Measurements from ENCODE around the gene NDUFA12. TPM values are rescaled to one million over a fixed set of nuclear protein-coding genes. Genes with fewer than 3 reads are reported as not detected.

Gene NDUFA12
- total RNA-seq, 1 experiment from 2014 or later = 79.7 TPM

DNA sequence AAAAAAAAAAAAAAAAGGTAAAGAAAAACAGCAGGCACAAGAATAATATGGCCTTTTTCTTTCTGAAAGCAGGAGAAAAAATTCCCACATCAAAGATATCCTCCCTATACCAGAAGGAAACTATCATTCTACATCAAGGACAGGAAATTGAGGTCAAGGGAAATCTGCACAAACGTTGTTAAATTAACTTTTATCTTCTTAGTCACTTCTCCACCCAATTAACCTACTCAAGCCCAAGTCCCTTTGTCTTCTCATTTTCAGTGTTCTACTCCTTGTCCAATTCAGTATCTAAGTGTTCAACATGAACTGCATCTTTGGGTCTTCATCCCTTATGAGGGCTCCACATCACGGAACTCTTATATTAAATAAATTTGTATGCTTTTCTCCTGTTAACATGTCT is 15.7 kb downstream of the NDUFA12 start:
- no peak for DNase-seq (ENCODE audit: low read depth, low spot score)
- H3K36me3 ChIP-seq (ENCODE audit: control insufficient read depth in 1 of 2, insufficient read depth in 2 of 2, low read length in 2 of 2) = peaks cover 2 to 6% of the 10 kb centered on the region in 2 experiments; a peak in 2 of 4 replicates
- no peak overlapping the region for H3K9ac ChIP-seq (ENCODE audit: low read length)
- H3K27me3 ChIP-seq (ENCODE audit: insufficient read depth, low read length) = no peaks in the 10 kb centered on the region
- H2AFZ ChIP-seq (ENCODE audit: low read depth, low read length, poor library complexity, severe bottlenecking) = no peak overlapping the region
- H3K4me3 ChIP-seq (replicated peaks in 1 of 2; ENCODE audit: low read depth in 1 of 2, low read length in 2 of 2) = no peak overlapping the region
- CTCF ChIA-PET = no interaction called here
- BruUV-seq (replicated peaks) = no TSS peak
- ATAC-seq = no peak
- H3K4me2 ChIP-seq (ENCODE audit: low read length) = no peak overlapping the region
- H3K79me2 ChIP-seq (ENCODE audit: insufficient read depth, low read length) = peaks cover 16% of the 10 kb centered on the region
- H4K20me1 ChIP-seq (ENCODE audit: insufficient read depth) = no peaks in the 10 kb centered on the region
- intact Hi-C loops (cut with micrococcal nuclease) = no loop called here
- POLR2A ChIA-PET = no interaction called here
- no peaks in the 10 kb centered on the region for H3K9me2 ChIP-seq (ENCODE audit: insufficient read depth)
- H3K27ac ChIP-seq (ENCODE audit: low read depth, low read length) = no peak overlapping the region
- H3K9me3 ChIP-seq (ENCODE audit: control insufficient read depth in 1 of 2, insufficient read depth in 1 of 2, low read depth in 1 of 2, low read length in 2 of 2) = no peaks in the 10 kb centered on the region
- RAD21 ChIA-PET (ENCODE audit: low non-redundant PET in 1 of 2, low total read pairs in 2 of 2, uncharacterized antibody in 2 of 2, unreplicated experiment in 2 of 2) = no interaction called here
- TF ChIP-seq CEBPB (IDR thresholded peaks at IDR 0.05; ENCODE audit: low read depth) (no peak), TCF7L2 (IDR thresholded peaks at IDR 0.05; ENCODE audit: borderline replicate concordance, extremely low read depth, insufficient read depth, insufficient read length) (no peak), SIN3A (IDR thresholded peaks at IDR 0.05; ENCODE audit: low read depth) (no peak), CBX3 (IDR thresholded peaks at IDR 0.05; ENCODE audit: low read depth) (no peak), JUND (IDR thresholded peaks at IDR 0.05) (no peak)
- H3K4me1 ChIP-seq (ENCODE audit: control insufficient read depth in 1 of 2, insufficient read depth in 2 of 2, low read length in 2 of 2) = no peaks in the 10 kb centered on the region; a peak in 1 of 4 replicates

DNA sequence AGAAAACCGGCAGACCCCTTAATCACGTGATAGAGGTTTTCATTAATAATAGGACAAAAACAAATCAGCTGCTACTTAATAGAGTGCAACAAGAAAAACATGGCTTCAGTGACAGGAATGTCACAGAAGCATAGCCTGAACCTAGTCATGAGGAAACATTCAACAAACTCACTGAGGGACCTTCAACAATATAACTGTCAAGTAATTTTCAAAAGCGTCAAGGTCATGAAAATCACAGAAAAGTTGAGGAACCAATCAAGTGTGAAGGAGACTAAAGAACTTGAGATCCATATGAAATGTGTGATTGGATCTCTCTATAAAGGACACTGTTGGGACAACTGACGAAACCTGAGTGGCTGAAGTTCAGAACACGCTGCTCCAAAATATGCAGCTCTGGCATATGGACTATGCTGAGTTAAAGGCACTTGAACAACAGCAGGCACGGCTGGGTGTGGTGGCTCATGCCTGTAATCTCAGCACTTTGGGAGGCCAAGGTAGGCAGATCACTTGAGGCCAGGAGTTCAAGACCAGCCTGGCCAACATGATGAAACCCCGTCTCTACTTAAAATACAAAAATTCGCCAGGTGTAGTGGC is 16.3 kb downstream of the NDUFA12 start:
- Histone ChIP-seq H3K27me3 (ENCODE audit: insufficient read depth, low read length) (no peaks in the 10 kb centered on the region), H3K27ac (ENCODE audit: low read depth, low read length) (no peak overlapping the region), H3K79me2 (ENCODE audit: insufficient read depth, low read length) (peaks cover 10% of the 10 kb centered on the region), H3K9me3 (ENCODE audit: control insufficient read depth in 1 of 2, insufficient read depth in 1 of 2, low read depth in 1 of 2, low read length in 2 of 2) (no peaks in the 10 kb centered on the region), H2AFZ (ENCODE audit: low read depth, low read length, poor library complexity, severe bottlenecking) (no peak overlapping the region), H3K4me2 (ENCODE audit: low read length) (no peak overlapping the region), H3K9ac (ENCODE audit: low read length) (no peak overlapping the region), H3K9me2 (ENCODE audit: insufficient read depth) (no peaks in the 10 kb centered on the region), H3K36me3 (ENCODE audit: control insufficient read depth in 1 of 2, insufficient read depth in 2 of 2, low read length in 2 of 2) (peaks cover 0 to 1% of the 10 kb centered on the region in 2 experiments; a peak in 1 of 4 replicates), H4K20me1 (ENCODE audit: insufficient read depth) (no peaks in the 10 kb centered on the region), H3K4me3 (replicated peaks in 1 of 2; ENCODE audit: low read depth in 1 of 2, low read length in 2 of 2) (no peak overlapping the region), H3K4me1 (ENCODE audit: control insufficient read depth in 1 of 2, insufficient read depth in 2 of 2, low read length in 2 of 2) (no peaks in the 10 kb centered on the region; a peak in 1 of 4 replicates)
- POLR2A ChIA-PET = no interaction called here
- RAD21 ChIA-PET (ENCODE audit: low non-redundant PET in 1 of 2, low total read pairs in 2 of 2, uncharacterized antibody in 2 of 2, unreplicated experiment in 2 of 2) = no interaction called here
- CTCF ChIA-PET = no interaction called here
- no TSS peak for BruUV-seq (replicated peaks)
- intact Hi-C loops (cut with micrococcal nuclease) = no loop called here
- DNase-seq (ENCODE audit: low read depth, low spot score) (no peak), ATAC-seq (no peak)
- no peak for TF ChIP-seq RAD21 (IDR thresholded peaks at IDR 0.05; ENCODE audit: low read depth)
- no peak for TF ChIP-seq SRF (IDR thresholded peaks at IDR 0.05; ENCODE audit: low read depth)
- TF ChIP-seq SIN3A (IDR thresholded peaks at IDR 0.05; ENCODE audit: low read depth) = no peak
- TF ChIP-seq, protein P1, sequence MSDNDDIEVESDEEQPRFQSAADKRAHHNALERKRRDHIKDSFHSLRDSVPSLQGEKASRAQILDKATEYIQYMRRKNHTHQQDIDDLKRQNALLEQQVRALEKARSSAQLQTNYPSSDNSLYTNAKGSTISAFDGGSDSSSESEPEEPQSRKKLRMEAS (IDR thresholded peaks at IDR 0.05) = no peak
- TF ChIP-seq ELF1 (IDR thresholded peaks at IDR 0.05; ENCODE audit: borderline replicate concordance, low read depth) = no peak
- TF ChIP-seq, protein P2, sequence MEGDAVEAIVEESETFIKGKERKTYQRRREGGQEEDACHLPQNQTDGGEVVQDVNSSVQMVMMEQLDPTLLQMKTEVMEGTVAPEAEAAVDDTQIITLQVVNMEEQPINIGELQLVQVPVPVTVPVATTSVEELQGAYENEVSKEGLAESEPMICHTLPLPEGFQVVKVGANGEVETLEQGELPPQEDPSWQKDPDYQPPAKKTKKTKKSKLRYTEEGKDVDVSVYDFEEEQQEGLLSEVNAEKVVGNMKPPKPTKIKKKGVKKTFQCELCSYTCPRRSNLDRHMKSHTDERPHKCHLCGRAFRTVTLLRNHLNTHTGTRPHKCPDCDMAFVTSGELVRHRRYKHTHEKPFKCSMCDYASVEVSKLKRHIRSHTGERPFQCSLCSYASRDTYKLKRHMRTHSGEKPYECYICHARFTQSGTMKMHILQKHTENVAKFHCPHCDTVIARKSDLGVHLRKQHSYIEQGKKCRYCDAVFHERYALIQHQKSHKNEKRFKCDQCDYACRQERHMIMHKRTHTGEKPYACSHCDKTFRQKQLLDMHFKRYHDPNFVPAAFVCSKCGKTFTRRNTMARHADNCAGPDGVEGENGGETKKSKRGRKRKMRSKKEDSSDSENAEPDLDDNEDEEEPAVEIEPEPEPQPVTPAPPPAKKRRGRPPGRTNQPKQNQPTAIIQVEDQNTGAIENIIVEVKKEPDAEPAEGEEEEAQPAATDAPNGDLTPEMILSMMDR (IDR thresholded peaks at IDR 0.05 in 2 of 3, conservative IDR thresholded peaks at IDR 0.05 in 1 of 3; ENCODE audit: borderline replicate concordance in 1 of 3, insufficient read depth in 1 of 3, low read depth in 2 of 3, low read length in 2 of 3) = no peak
- TF ChIP-seq, protein P3, sequence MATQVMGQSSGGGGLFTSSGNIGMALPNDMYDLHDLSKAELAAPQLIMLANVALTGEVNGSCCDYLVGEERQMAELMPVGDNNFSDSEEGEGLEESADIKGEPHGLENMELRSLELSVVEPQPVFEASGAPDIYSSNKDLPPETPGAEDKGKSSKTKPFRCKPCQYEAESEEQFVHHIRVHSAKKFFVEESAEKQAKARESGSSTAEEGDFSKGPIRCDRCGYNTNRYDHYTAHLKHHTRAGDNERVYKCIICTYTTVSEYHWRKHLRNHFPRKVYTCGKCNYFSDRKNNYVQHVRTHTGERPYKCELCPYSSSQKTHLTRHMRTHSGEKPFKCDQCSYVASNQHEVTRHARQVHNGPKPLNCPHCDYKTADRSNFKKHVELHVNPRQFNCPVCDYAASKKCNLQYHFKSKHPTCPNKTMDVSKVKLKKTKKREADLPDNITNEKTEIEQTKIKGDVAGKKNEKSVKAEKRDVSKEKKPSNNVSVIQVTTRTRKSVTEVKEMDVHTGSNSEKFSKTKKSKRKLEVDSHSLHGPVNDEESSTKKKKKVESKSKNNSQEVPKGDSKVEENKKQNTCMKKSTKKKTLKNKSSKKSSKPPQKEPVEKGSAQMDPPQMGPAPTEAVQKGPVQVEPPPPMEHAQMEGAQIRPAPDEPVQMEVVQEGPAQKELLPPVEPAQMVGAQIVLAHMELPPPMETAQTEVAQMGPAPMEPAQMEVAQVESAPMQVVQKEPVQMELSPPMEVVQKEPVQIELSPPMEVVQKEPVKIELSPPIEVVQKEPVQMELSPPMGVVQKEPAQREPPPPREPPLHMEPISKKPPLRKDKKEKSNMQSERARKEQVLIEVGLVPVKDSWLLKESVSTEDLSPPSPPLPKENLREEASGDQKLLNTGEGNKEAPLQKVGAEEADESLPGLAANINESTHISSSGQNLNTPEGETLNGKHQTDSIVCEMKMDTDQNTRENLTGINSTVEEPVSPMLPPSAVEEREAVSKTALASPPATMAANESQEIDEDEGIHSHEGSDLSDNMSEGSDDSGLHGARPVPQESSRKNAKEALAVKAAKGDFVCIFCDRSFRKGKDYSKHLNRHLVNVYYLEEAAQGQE (IDR thresholded peaks at IDR 0.05; ENCODE audit: low read depth) = no peak
- TF ChIP-seq YY1 (IDR thresholded peaks at IDR 0.05; ENCODE audit: extremely low read depth, insufficient replicate concordance, low read depth, low read length) = no peak
- TF ChIP-seq, protein P4, sequence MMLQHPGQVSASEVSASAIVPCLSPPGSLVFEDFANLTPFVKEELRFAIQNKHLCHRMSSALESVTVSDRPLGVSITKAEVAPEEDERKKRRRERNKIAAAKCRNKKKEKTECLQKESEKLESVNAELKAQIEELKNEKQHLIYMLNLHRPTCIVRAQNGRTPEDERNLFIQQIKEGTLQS (IDR thresholded peaks at IDR 0.05) = no peak
- no peak for TF ChIP-seq EZH2phosphoT487 (IDR thresholded peaks at IDR 0.05; ENCODE audit: borderline replicate concordance)

Data from HCT116 (cell line).